PFSK-1 (cell line): ENCODE results near the gene MKNK2.

Experiments
- FOXP2 ChIP-seq: optimal IDR thresholded peaks from 2 replicates; pipeline ENCODE3; 2011; ENCODE audit warnings: borderline replicate concordance, control low read depth, inconsistent platforms; ENCODE audit not compliant: insufficient read depth; ENCODE audit errors: extremely low read length, extremely low read depth
- POLR2AphosphoS5 ChIP-seq: IDR thresholded peaks from 2 replicates; pipeline ENCODE4 v1.6.1; 2012; ENCODE audit warnings: low read depth, mild to moderate bottlenecking, control low read depth, low read length, moderate library complexity
- REST ChIP-seq, 2 experiments: IDR thresholded peaks; 2 replicates each; pipeline versions ENCODE4 v1.6.1 to v1.8.0; 2011 to 2012; ENCODE audit warnings: low read depth in 2 of 2, low read length in 2 of 2, control low read depth in 1 of 2, inconsistent platforms in 1 of 2, mild to moderate bottlenecking in 1 of 2, moderate library complexity in 1 of 2; ENCODE audit not compliant: insufficient read depth in 1 of 2
- SIN3A ChIP-seq: IDR thresholded peaks from 2 replicates; pipeline ENCODE4 v1.6.1; 2012; ENCODE audit warnings: mild to moderate bottlenecking, low read length, moderate library complexity, borderline replicate concordance; ENCODE audit not compliant: insufficient read depth
- TAF1 ChIP-seq: IDR thresholded peaks from 2 replicates; pipeline ENCODE4 v1.6.1; 2012; ENCODE audit warnings: low read length, control low read depth, borderline replicate concordance; ENCODE audit not compliant: insufficient read depth

The MKNK2 gene

GRCh38 chr19:2032296-2032941 is 18.6 kb downstream of the MKNK2 start:
- TF ChIP-seq REST (IDR thresholded peaks at IDR 0.05; ENCODE audit: insufficient read depth in 1 of 2, low read depth in 2 of 2, low read length in 2 of 2) (no peak), FOXP2 (peak; percentile 47), POLR2AphosphoS5 (no peak), SIN3A (no peak)

GRCh38 chr19:2027361-2027760 is 23.7 kb downstream of the MKNK2 start:
- TF ChIP-seq POLR2AphosphoS5 (no peak), SIN3A (no peak), FOXP2 (no peak), TAF1 (no peak)

- TF ChIP-seq POLR2AphosphoS5 (no peak), REST (IDR thresholded peaks at IDR 0.05; ENCODE audit: insufficient read depth in 1 of 2, low read depth in 2 of 2, low read length in 2 of 2) (no peak), FOXP2 (no peak), TAF1 (no peak)
Measured at GRCh38 chr19:2026770-2027169, 24.3 kb downstream of the MKNK2 start.

GRCh38 chr19:2022289-2022688 is 28.8 kb downstream of the MKNK2 start:
- no peak for TF ChIP-seq REST (IDR thresholded peaks at IDR 0.05; ENCODE audit: insufficient read depth in 1 of 2, low read depth in 2 of 2, low read length in 2 of 2)
- TF ChIP-seq FOXP2: no peak
- no peak for TF ChIP-seq SIN3A
- no peak for TF ChIP-seq TAF1
- TF ChIP-seq POLR2AphosphoS5: no peak

GRCh38 chr19:2021453-2022140 is 29.4 kb downstream of the MKNK2 start:
- TF ChIP-seq POLR2AphosphoS5: no peak
- TF ChIP-seq REST (IDR thresholded peaks at IDR 0.05; ENCODE audit: insufficient read depth in 1 of 2, low read depth in 2 of 2, low read length in 2 of 2): no peak
- TF ChIP-seq TAF1: no peak
- no peak for TF ChIP-seq FOXP2
- no peak for TF ChIP-seq SIN3A
